IPS-15b (cell line): Measurements from ENCODE around the gene ATP1A2.
A peak's percentile ranks its signal among the peaks of the same experiment; 100 is the strongest.

Experiments used
- H3K27me3 ChIP-seq: one replicate; pipeline ENCODE4 v1.6.1; 2013; ENCODE audit warnings: low read length; ENCODE audit not compliant: control insufficient read depth, insufficient read depth
- H3K36me3 ChIP-seq: one replicate; pipeline ENCODE4 v1.6.1; 2013; ENCODE audit warnings: low read length; ENCODE audit not compliant: control insufficient read depth, insufficient read depth
- H3K4me1 ChIP-seq: one replicate; pipeline ENCODE4 v1.6.1; 2013; ENCODE audit warnings: mild to moderate bottlenecking, low read length; ENCODE audit not compliant: control insufficient read depth, insufficient read depth
- H3K4me3 ChIP-seq: one replicate; pipeline ENCODE4 v1.5.1; 2013; ENCODE audit warnings: low read depth, low read length
- H3K9ac ChIP-seq: one replicate; pipeline ENCODE4 v1.6.1; 2013; ENCODE audit warnings: low read depth, mild to moderate bottlenecking, low read length
- H3K9me3 ChIP-seq: one replicate; pipeline ENCODE4 v1.6.1; 2013; ENCODE audit warnings: mild to moderate bottlenecking, low read length; ENCODE audit not compliant: control insufficient read depth, insufficient read depth

The ATP1A2 gene

GRCh38 chr1:160115545-160116282 is at the start of gene ATP1A2:
ATP1A2 (plus strand) TSS chr1:160115759; CDS start chr1:160115862, 103 bp downstream.
- Histone ChIP-seq H3K9ac (peak within 1 kb of the TSS; percentile 16), H3K36me3 (peaks cover 2% of the 10 kb centered on the region), H3K4me1 (peaks cover 27% of the 10 kb centered on the region), H3K9me3 (no peaks in the 10 kb centered on the region), H3K27me3 (no peaks in the 10 kb centered on the region), H3K4me3 (peak within 1 kb of the TSS; percentile 58)

GRCh38 chr1:160066829-160067745 is 48.5 kb upstream of the ATP1A2 start:
- Histone ChIP-seq H3K4me3 (no peak overlapping the region), H3K27me3 (peaks cover 36% of the 10 kb centered on the region), H3K9ac (no peak overlapping the region), H3K9me3 (no peaks in the 10 kb centered on the region), H3K36me3 (no peaks in the 10 kb centered on the region), H3K4me1 (peaks cover 7% of the 10 kb centered on the region)

GRCh38 chr1:160068225-160068624 is 47.3 kb upstream of the ATP1A2 start:
- H3K36me3 ChIP-seq: no peaks in the 10 kb centered on the region
- no peak overlapping the region for H3K9ac ChIP-seq
- H3K4me3 ChIP-seq: no peak overlapping the region
- no peaks in the 10 kb centered on the region for H3K4me1 ChIP-seq
- peaks cover 42% of the 10 kb centered on the region for H3K27me3 ChIP-seq
- H3K9me3 ChIP-seq: no peaks in the 10 kb centered on the region

GRCh38 chr1:160069460-160070231 is 45.9 kb upstream of the ATP1A2 start, which contains the start of gene KCNJ10:
KCNJ10 (minus strand) TSS chr1:160070160; CDS start chr1:160042532, 27,628 bp downstream.
- H3K4me3 ChIP-seq: peak within 1 kb of the TSS; percentile 60
- no peaks in the 10 kb centered on the region for H3K36me3 ChIP-seq
- H3K9me3 ChIP-seq: no peaks in the 10 kb centered on the region
- no peak within 1 kb of the TSS for H3K9ac ChIP-seq
- H3K27me3 ChIP-seq: peaks cover 49% of the 10 kb centered on the region
- H3K4me1 ChIP-seq: no peaks in the 10 kb centered on the region

GRCh38 chr1:160070243-160071163 is 45.1 kb upstream of the ATP1A2 start:
- no peaks in the 10 kb centered on the region for H3K9me3 ChIP-seq
- H3K4me3 ChIP-seq: peak overlapping the region; percentile 50
- H3K9ac ChIP-seq: no peak overlapping the region
- no peaks in the 10 kb centered on the region for H3K4me1 ChIP-seq
- H3K36me3 ChIP-seq: no peaks in the 10 kb centered on the region
- peaks cover 52% of the 10 kb centered on the region for H3K27me3 ChIP-seq

- Histone ChIP-seq H3K9ac (no peak overlapping the region), H3K27me3 (peaks cover 52% of the 10 kb centered on the region), H3K36me3 (no peaks in the 10 kb centered on the region), H3K4me1 (no peaks in the 10 kb centered on the region), H3K9me3 (no peaks in the 10 kb centered on the region), H3K4me3 (no peak overlapping the region)
Measured at GRCh38 chr1:160071289-160071688, 44.3 kb upstream of the ATP1A2 start.

GRCh38 chr1:160074865-160075264 is 40.7 kb upstream of the ATP1A2 start:
- Histone ChIP-seq H3K27me3 (peaks cover 33% of the 10 kb centered on the region), H3K36me3 (no peaks in the 10 kb centered on the region), H3K9ac (no peak overlapping the region), H3K4me3 (no peak overlapping the region), H3K9me3 (no peaks in the 10 kb centered on the region), H3K4me1 (no peaks in the 10 kb centered on the region)

GRCh38 chr1:160075836-160076235 is 39.7 kb upstream of the ATP1A2 start:
- Histone ChIP-seq H3K9me3 (no peaks in the 10 kb centered on the region), H3K4me3 (no peak overlapping the region), H3K36me3 (no peaks in the 10 kb centered on the region), H3K4me1 (no peaks in the 10 kb centered on the region), H3K9ac (no peak overlapping the region), H3K27me3 (peaks cover 42% of the 10 kb centered on the region)

- Histone ChIP-seq H3K9ac (no peak overlapping the region), H3K9me3 (no peaks in the 10 kb centered on the region), H3K4me3 (no peak overlapping the region), H3K27me3 (peaks cover 42% of the 10 kb centered on the region), H3K36me3 (no peaks in the 10 kb centered on the region), H3K4me1 (no peaks in the 10 kb centered on the region)
Measured at GRCh38 chr1:160076295-160076694, 39.3 kb upstream of the ATP1A2 start.

- no peaks in the 10 kb centered on the region for H3K9me3 ChIP-seq
- no peaks in the 10 kb centered on the region for H3K4me1 ChIP-seq
- no peaks in the 10 kb centered on the region for H3K36me3 ChIP-seq
- peaks cover 43% of the 10 kb centered on the region for H3K27me3 ChIP-seq
- no peak overlapping the region for H3K9ac ChIP-seq
- no peak overlapping the region for H3K4me3 ChIP-seq
Measured at GRCh38 chr1:160077486-160077885, 38.1 kb upstream of the ATP1A2 start.
